Smooth muscle cell (in vitro differentiated cells): ENCODE measurements around the gene UBE2E2. TPM values are rescaled to one million over a fixed set of nuclear protein-coding genes. Genes with fewer than 3 reads are reported as not detected.

Experiments
- DNase-seq: peaks from one replicate; lab custom pipeline; 2025; ENCODE audit not compliant: unreplicated experiment; lab: John Stamatoyannopoulos, UW
- H2AFZ ChIP-seq: fragments of 200-600 bp; sonication (generic); 2 replicates; pipeline ENCODE4 v1.6.0; 2016; ENCODE audit warnings: antibody characterized with exemption, low read depth, mild to moderate bottlenecking
- H3F3A ChIP-seq: fragments of 200-600 bp; sonication (generic); 2 replicates; pipeline ENCODE4 v1.6.0; 2017; ENCODE audit warnings: antibody characterized with exemption, low read depth
- H3K27ac ChIP-seq: fragments of 200-600 bp; sonication (generic); 2 replicates; pipeline ENCODE4 v1.5.1; 2016; ENCODE audit warnings: low read depth, mild to moderate bottlenecking
- H3K27me3 ChIP-seq: fragments of 200-600 bp; sonication (generic); 2 replicates; pipeline ENCODE4 v1.6.1; 2016; ENCODE audit warnings: low read depth, mild to moderate bottlenecking
- H3K36me3 ChIP-seq: fragments of 200-600 bp; sonication (generic); 2 replicates; pipeline ENCODE4 v1.5.1; 2016; ENCODE audit warnings: low read depth
- H3K4me1 ChIP-seq: fragments of 200-600 bp; sonication (generic); 2 replicates; pipeline ENCODE4 v1.5.1; 2016; ENCODE audit warnings: low read depth
- H3K4me2 ChIP-seq: fragments of 200-600 bp; sonication (generic); 2 replicates; pipeline ENCODE4 v1.6.0; 2016; ENCODE audit warnings: mild to moderate bottlenecking
- H3K4me3 ChIP-seq: fragments of 200-600 bp; sonication (generic); 2 replicates; pipeline ENCODE4 v1.5.1; 2016; ENCODE audit warnings: mild to moderate bottlenecking
- H3K79me2 ChIP-seq: fragments of 200-600 bp; sonication (generic); 2 replicates; pipeline ENCODE4 v1.6.0; 2016; ENCODE audit warnings: low read depth, mild to moderate bottlenecking
- H3K9ac ChIP-seq: fragments of 200-600 bp; sonication (generic); 2 replicates; pipeline ENCODE4 v1.6.0; 2016; ENCODE audit warnings: low read depth
- H3K9me3 ChIP-seq: fragments of 200-600 bp; sonication (generic); replicated peaks from 2 replicates; pipeline ENCODE4 v1.5.1; 2016; ENCODE audit warnings: low read depth
- H4K20me1 ChIP-seq: fragments of 200-600 bp; sonication (generic); 2 replicates; pipeline ENCODE4 v1.6.0; 2016; ENCODE audit warnings: low read depth
- CTCF ChIP-seq: fragments of 200-600 bp; sonication (generic); IDR thresholded peaks from 2 replicates; pipeline ENCODE4 v1.5.1; 2017; ENCODE audit warnings: borderline replicate concordance, mild to moderate bottlenecking, antibody characterized with exemption; ENCODE audit not compliant: insufficient read depth, poor library complexity, severe bottlenecking
- WGBS: methylation state at CpG from one replicate; pipeline ENCODE4 v1.1.7; 2016; ENCODE audit warnings: low lambda C conversion rate; 5-methylcytosine and 5-hydroxymethylcytosine counted together
- polyA plus RNA-seq: library from polyadenylated mRNA; unstranded; fragments of >200 nt; fragmentation: Nextera tagmentation; extraction: Ambion mirVana; gene quantifications from 2 replicates; pipeline ENCODE4 v1.2.1, GENCODE V29; 2016
- total RNA-seq: library from RNA; depleted of rRNA; stranded (reverse); fragments of >200 nt; gene quantifications from 2 replicates; pipeline ENCODE4 v1.2.3, GENCODE V29; 2014

UBE2E2 gene
- total and polyA plus RNA-seq, 2 experiments from 2014 or later = 65.9 to 121 TPM

GRCh38 chr3:23440416-23441294 is 237.5 kb downstream of the UBE2E2 start:
- Histone ChIP-seq H3K4me3 (no peak overlapping the region), H3K9me3 (no peaks in the 10 kb centered on the region), H3K27ac (no peak overlapping the region), H3K4me2 (no peak overlapping the region), H3K27me3 (no peaks in the 10 kb centered on the region), H3F3A (no peaks in the 10 kb centered on the region), H3K4me1 (peaks cover 15% of the 10 kb centered on the region), H4K20me1 (peaks cover 95% of the 10 kb centered on the region), H3K79me2 (peaks cover 13% of the 10 kb centered on the region), H3K9ac (no peak overlapping the region), H2AFZ (no peak overlapping the region), H3K36me3 (no peaks in the 10 kb centered on the region)
- no peak for DNase-seq
- no peak for TF ChIP-seq CTCF
- 92% methylated on average over 12 of the region's 12 CpGs for WGBS

GRCh38 chr3:23442598-23443383 is 239.7 kb downstream of the UBE2E2 start:
- no peaks in the 10 kb centered on the region for H3K27me3 ChIP-seq
- peaks cover 23% of the 10 kb centered on the region for H3K79me2 ChIP-seq
- H3K4me3 ChIP-seq = no peak overlapping the region
- peak overlapping the region; percentile 31 for H3K4me2 ChIP-seq
- H3F3A ChIP-seq = no peaks in the 10 kb centered on the region
- H4K20me1 ChIP-seq = peaks cover 94% of the 10 kb centered on the region
- H3K27ac ChIP-seq = no peak overlapping the region
- H2AFZ ChIP-seq = no peak overlapping the region
- H3K9ac ChIP-seq = no peak overlapping the region
- no peak for TF ChIP-seq CTCF
- no peak for DNase-seq
- 29% methylated on average over 4 of the region's 4 CpGs for WGBS
- H3K4me1 ChIP-seq = peaks cover 8% of the 10 kb centered on the region
- no peaks in the 10 kb centered on the region for H3K9me3 ChIP-seq
- no peaks in the 10 kb centered on the region for H3K36me3 ChIP-seq

DNA sequence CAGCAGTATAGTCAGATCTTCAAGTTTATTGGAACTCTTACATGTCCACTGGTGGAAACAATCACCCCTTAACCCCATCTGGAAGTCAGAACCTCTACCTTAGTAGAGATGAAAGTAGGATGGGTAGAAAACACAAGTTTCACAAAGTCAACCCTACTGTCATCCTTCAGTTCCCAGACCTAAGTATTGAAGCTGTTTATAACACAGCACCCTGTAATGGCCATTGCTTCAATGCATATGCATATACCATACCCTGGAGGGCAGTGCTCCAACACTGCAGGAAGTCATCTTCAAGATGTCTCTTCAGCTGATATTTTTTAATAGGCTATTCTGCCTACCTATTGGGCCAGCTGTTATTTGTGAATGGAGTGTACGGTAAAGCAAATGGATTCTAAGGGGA is 241.3 kb downstream of the UBE2E2 start:
- Histone ChIP-seq H3K4me2 (no peak overlapping the region), H2AFZ (no peak overlapping the region), H3K9ac (no peak overlapping the region), H4K20me1 (peaks cover 94% of the 10 kb centered on the region), H3F3A (no peaks in the 10 kb centered on the region), H3K4me1 (peaks cover 16% of the 10 kb centered on the region), H3K79me2 (peaks cover 28% of the 10 kb centered on the region), H3K27ac (no peak overlapping the region), H3K4me3 (no peak overlapping the region), H3K36me3 (no peaks in the 10 kb centered on the region), H3K27me3 (no peaks in the 10 kb centered on the region), H3K9me3 (no peaks in the 10 kb centered on the region)
- DNase-seq = no peak
- no peak for TF ChIP-seq CTCF
- 100% methylated on average over 1 of the region's 1 CpG for WGBS
